Spleen (tissue), 11 donors: Measurements from ENCODE around the gene KLC1. TPM values are rescaled to one million over a fixed set of nuclear protein-coding genes. Genes with fewer than 3 reads are reported as not detected.
"Not testable (repeated sequence)": the region's sequence is repeated elsewhere in the genome, so short reads cannot be mapped to it uniquely, and the experiment has no call there.

ENCODE experiments used
- DNase-seq: peaks from one replicate; pipeline ENCODE4 v3.0.0-alpha.2; 2020
- H3K27ac ChIP-seq, 8 donors: fragments of 200-600 bp; sonication (generic) in 7 of 8; 1 replicate in 4 of 8; 2 replicates in 4 of 8; pipeline versions ENCODE4 v1.5.0 to v1.8.0; 2016 to 2021; ENCODE audit warnings: inconsistent platforms in 4 of 8, mild to moderate bottlenecking in 4 of 8, moderate library complexity in 1 of 8
- H3K27me3 ChIP-seq, 7 donors: fragments of 200-600 bp; sonication (generic) in 6 of 7; replicated peaks in 1 of 7; 1 replicate in 4 of 7; 2 replicates in 3 of 7; pipeline versions ENCODE4 v1.5.0 to v1.8.0; 2016 to 2021; ENCODE audit warnings: inconsistent platforms in 3 of 7, mild to moderate bottlenecking in 1 of 7
- H3K36me3 ChIP-seq, 6 donors: fragments of 200-600 bp; sonication (generic) in 5 of 6; 1 replicate in 4 of 6; 2 replicates in 2 of 6; pipeline versions ENCODE4 v1.5.0 to v1.8.0; 2016 to 2021; ENCODE audit warnings: inconsistent platforms in 2 of 6
- H3K4me1 ChIP-seq, 6 donors: fragments of 200-600 bp; sonication (generic) in 5 of 6; 1 replicate in 3 of 6; 2 replicates in 3 of 6; pipeline versions ENCODE4 v1.5.0 to v1.8.0; 2016 to 2021; ENCODE audit warnings: inconsistent platforms in 3 of 6
- H3K4me3 ChIP-seq, 8 donors: fragments of 200-600 bp; sonication (generic) in 7 of 8; 1 replicate in 4 of 8; 2 replicates in 4 of 8; pipeline versions ENCODE4 v1.5.0 to v1.8.0; 2016 to 2021; ENCODE audit warnings: inconsistent platforms in 4 of 8, mild to moderate bottlenecking in 4 of 8, moderate library complexity in 2 of 8
- H3K9me3 ChIP-seq, 8 donors: fragments of 200-600 bp; sonication (generic) in 7 of 8; 1 replicate in 4 of 8; 2 replicates in 4 of 8; pipeline versions ENCODE4 v1.5.0 to v1.8.0; 2016 to 2021; ENCODE audit warnings: inconsistent platforms in 4 of 8
- CTCF ChIP-seq, 11 experiments: fragments of 200-600 bp in 7 of 11; fragments of 450-650 bp in 4 of 11; sonication (generic) in 4 of 11; IDR thresholded peaks in 8 of 11; conservative IDR thresholded peaks in 3 of 11; 1 replicate in 7 of 11; 2 replicates in 4 of 11; pipeline versions ENCODE4 v1.4.0 to v1.8.0; 2016 to 2021; ENCODE audit warnings: antibody characterized with exemption in 11 of 11, inconsistent platforms in 4 of 11, mild to moderate bottlenecking in 1 of 11
- POLR2A ChIP-seq, 3 donors: fragments of 450-650 bp; IDR thresholded peaks; one replicate each; pipeline ENCODE4 v1.5.1; 2017; ENCODE audit warnings: antibody characterized with exemption in 3 of 3, mild to moderate bottlenecking in 1 of 3
- POLR2AphosphoS5 ChIP-seq, 3 donors: sonication (generic); formaldehyde crosslinking; IDR thresholded peaks; one replicate each; pipeline ENCODE4 v1.5.1; 2017; ENCODE audit warnings: antibody characterized with exemption in 3 of 3
- WGBS, 5 donors: extraction: QIAGEN DNeasy Blood & Tissue Kit in 3 of 5; methylation state at CpG; one replicate each; pipeline versions ENCODE4 v1.1.5 to v1.1.7; 2013 to 2018; 5-methylcytosine and 5-hydroxymethylcytosine counted together
- intact Hi-C: fragments of 100-400 bp; cut with DNase I; formaldehyde crosslinking; loops from one replicate; pipeline ENCODE4 v1.15.0; 2023; ENCODE audit warnings: low total_unique reads
- polyA plus RNA-seq, 3 donors: library from polyadenylated mRNA; stranded (reverse); fragments of 200-250 nt; gene quantifications; one replicate each; pipeline ENCODE4 v1.2.1, GENCODE V29; 2013
- total RNA-seq, 7 donors: library from RNA; depleted of rRNA in 3 of 7; stranded (reverse); fragments of >200 nt in 3 of 7; fragmentation: NEBNext Ultra II Directional in 4 of 7; extraction: Animal tissue kit (Norgen Biotek cat#: 25700) in 4 of 7; gene quantifications; one replicate each; pipeline versions ENCODE4 v1.1.0 to v1.2.1, GENCODE V29; 2016 to 2021
- donor health status: healthy with polysubstance abuse.
- donor health status: DM: no; HTN: no; CAD: no; lungs with moderate emphysema.
- donor health status: DM: no; HTN: no; CAD: no.
- donor health status: Bipolar disorder and iron deficiency.
- donor health status: healthy.
- donor health status: DM: no; HTN: no; CAD: no.
- donor health status: DM: yes; HTN: yes; CAD: no.

Gene KLC1
- total and polyA plus RNA-seq, 10 donors: 54.1 to 333 (median 226) TPM

DNA sequence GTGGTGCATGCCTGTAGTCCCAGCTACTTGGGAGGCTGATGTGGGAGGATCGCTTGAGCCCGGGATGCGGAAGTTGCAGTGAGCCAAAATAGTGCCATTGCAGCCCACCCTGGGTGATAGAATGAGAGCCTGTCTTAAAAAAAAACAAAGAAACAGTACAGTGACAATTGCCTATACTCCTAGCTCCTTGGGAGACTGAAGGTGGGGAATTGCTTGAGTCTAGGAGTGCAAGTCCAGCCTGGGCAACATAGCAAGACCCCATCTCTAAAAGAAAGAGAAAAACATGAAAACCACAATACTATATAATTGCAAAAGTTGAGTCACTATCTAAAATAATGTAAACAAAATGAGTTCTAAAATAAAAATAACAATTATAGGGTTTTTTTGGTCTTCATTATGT is 20.0 kb downstream of the KLC1 start:
- H3K4me1 ChIP-seq: peaks cover 14 to 92% (median 55%) of the 10 kb centered on the region in 6 donors
- DNase-seq: no peak
- no peaks in the 10 kb centered on the region for H3K27me3 ChIP-seq
- peaks cover 0 to 31% (median 7%) of the 10 kb centered on the region in 6 donors for H3K36me3 ChIP-seq
- WGBS, 5 donors: 97 to 100% (median 98%) methylated on average over 3 of the region's 3 CpGs
- H3K4me3 ChIP-seq: no peak overlapping the region
- TF ChIP-seq POLR2AphosphoS5 (IDR thresholded peaks at IDR 0.05) (no peak), POLR2A (IDR thresholded peaks at IDR 0.05) (no peak), CTCF (IDR thresholded peaks at IDR 0.05 in 8 of 11, conservative IDR thresholded peaks at IDR 0.05 in 3 of 11) (no peak)
- H3K27ac ChIP-seq: no peak overlapping the region
- no peaks in the 10 kb centered on the region for H3K9me3 ChIP-seq
- intact Hi-C loops: no loop called here

- no peak for TF ChIP-seq CTCF (IDR thresholded peaks at IDR 0.05 in 8 of 11, conservative IDR thresholded peaks at IDR 0.05 in 3 of 11)
- TF ChIP-seq POLR2AphosphoS5 (IDR thresholded peaks at IDR 0.05): no peak
- no peak for TF ChIP-seq POLR2A (IDR thresholded peaks at IDR 0.05)
- Histone ChIP-seq H3K27me3 (no peaks in the 10 kb centered on the region), H3K4me1 (peaks cover 18 to 92% (median 57%) of the 10 kb centered on the region in 6 donors), H3K4me3 (no peak overlapping the region), H3K36me3 (peaks cover 0 to 43% (median 18%) of the 10 kb centered on the region in 6 donors), H3K27ac (no peak overlapping the region), H3K9me3 (no peaks in the 10 kb centered on the region)
- no peak for DNase-seq
- 89 to 97% (median 90%) methylated on average over 4 of the region's 4 CpGs for WGBS, 5 donors
- intact Hi-C loops: no loop called here
Measured at GRCh38 chr14:103650213-103650612, 21.2 kb downstream of the KLC1 start.

DNA sequence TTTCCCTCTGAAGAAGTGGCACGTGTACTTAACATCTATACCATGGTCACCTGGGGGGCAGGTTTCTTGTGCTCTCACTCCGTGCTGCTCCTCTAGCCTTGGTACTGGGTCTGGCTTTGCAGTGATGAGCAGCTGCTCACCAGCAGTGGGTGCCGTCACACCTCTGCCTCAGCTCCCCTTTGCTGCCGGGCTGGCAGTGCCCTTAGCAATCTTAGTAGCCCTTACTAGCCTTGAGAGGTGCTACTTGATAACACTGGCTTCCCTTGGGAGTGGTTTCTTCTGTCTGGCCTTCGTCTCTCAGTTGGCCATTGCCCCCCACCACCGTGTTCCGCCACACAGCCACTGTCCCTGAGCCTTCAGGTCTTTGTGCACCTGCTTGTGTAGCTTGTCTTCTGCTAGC is 22.6 kb downstream of the KLC1 start:
- Histone ChIP-seq H3K4me3 (no peak overlapping the region), H3K27me3 (no peaks in the 10 kb centered on the region), H3K36me3 (peaks cover 0 to 56% (median 31%) of the 10 kb centered on the region in 6 donors), H3K27ac (no peak overlapping the region), H3K9me3 (no peaks in the 10 kb centered on the region), H3K4me1 (peaks cover 22 to 90% (median 54%) of the 10 kb centered on the region in 6 donors)
- 77 to 93% (median 81%) methylated on average over 7 of the region's 7 CpGs for WGBS, 5 donors
- TF ChIP-seq CTCF (IDR thresholded peaks at IDR 0.05 in 8 of 11, conservative IDR thresholded peaks at IDR 0.05 in 3 of 11) (no peak), POLR2AphosphoS5 (IDR thresholded peaks at IDR 0.05) (no peak), POLR2A (IDR thresholded peaks at IDR 0.05) (no peak)
- no peak for DNase-seq
- intact Hi-C loops: no loop called here

DNA sequence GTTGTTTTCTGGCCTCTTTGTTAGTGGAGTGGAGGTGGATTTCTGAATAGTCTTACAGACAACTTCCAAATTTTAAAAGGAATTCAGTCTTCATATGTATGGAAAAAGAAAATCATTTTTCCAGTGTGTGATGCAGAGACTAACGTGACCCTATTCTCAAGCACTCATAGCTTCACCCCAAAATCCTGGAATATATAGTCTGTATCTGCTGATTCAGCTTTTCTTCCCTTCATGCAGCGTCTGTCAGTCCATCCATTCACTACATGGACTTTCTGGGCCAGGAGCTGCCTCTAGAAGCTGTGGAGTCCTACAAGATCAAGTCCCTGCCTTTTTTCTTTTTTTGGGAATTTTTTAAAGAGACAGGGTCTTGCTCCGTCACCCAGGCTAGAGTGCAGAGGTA is 23.8 kb downstream of the KLC1 start:
- peak overlapping the region in 2 of 8 donors; percentile 28 to 38 for H3K27ac ChIP-seq
- H3K27me3 ChIP-seq: no peaks in the 10 kb centered on the region
- DNase-seq: no peak
- no peak for TF ChIP-seq POLR2AphosphoS5 (IDR thresholded peaks at IDR 0.05)
- TF ChIP-seq CTCF (IDR thresholded peaks at IDR 0.05 in 8 of 11, conservative IDR thresholded peaks at IDR 0.05 in 3 of 11): no peak
- TF ChIP-seq POLR2A (IDR thresholded peaks at IDR 0.05): no peak
- no peak overlapping the region for H3K4me3 ChIP-seq
- H3K9me3 ChIP-seq: no peaks in the 10 kb centered on the region
- peaks cover 0 to 69% (median 42%) of the 10 kb centered on the region in 6 donors for H3K36me3 ChIP-seq
- 78 to 90% (median 84%) methylated on average over 3 of the region's 3 CpGs for WGBS, 5 donors
- intact Hi-C loops: no loop called here
- H3K4me1 ChIP-seq: peaks cover 28 to 91% (median 57%) of the 10 kb centered on the region in 6 donors

DNA sequence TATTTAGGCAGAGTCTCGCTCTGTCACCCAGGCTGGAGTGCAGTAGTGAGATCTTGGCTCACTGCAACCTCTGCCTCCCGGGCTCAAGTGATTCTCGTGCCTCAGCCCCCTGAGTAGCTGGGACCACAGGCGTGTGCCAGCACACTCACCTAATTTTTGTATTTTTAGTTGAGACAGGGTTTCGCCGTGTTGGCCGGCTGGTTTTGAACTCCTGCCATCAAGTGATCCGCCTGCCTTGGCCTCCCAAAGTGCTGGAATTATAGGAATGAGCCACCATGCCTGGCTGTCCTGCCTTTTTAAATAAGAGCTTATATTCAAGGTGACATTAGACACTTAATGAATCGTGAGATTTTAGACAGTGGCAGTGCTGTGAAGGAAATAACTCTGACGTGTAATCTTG is 24.3 kb downstream of the KLC1 start:
- peaks cover 28 to 92% (median 58%) of the 10 kb centered on the region in 6 donors for H3K4me1 ChIP-seq
- H3K27me3 ChIP-seq, H3K9me3 ChIP-seq, intact Hi-C loops, H3K4me3 ChIP-seq, DNase-seq: not testable (repeated sequence)
- 70 to 90% (median 77%) methylated on average over 10 of the region's 10 CpGs for WGBS, 5 donors
- H3K27ac ChIP-seq: peak overlapping the region in 5 of 8 donors; percentile 1 to 38 (median 27)
- H3K36me3 ChIP-seq: peaks cover 0 to 71% (median 47%) of the 10 kb centered on the region in 6 donors
